K562 (cell line): ENCODE results near the gene HSPA4L. TPM values are rescaled to one million over a fixed set of nuclear protein-coding genes. Genes with fewer than 3 reads are reported as not detected.

Experiments
- ARID1B ChIP-seq: fragments of 450-650 bp; IDR thresholded peaks from 2 replicates; pipeline ENCODE4 v1.6.1; 2016; ENCODE audit warnings: antibody characterized with exemption, mild to moderate bottlenecking, inconsistent platforms
- CBX1 ChIP-seq: sonication (generic); IDR thresholded peaks from 2 replicates; pipeline ENCODE4 v1.6.1; 2016; ENCODE audit warnings: antibody characterized with exemption, low read depth, mild to moderate bottlenecking
- CREBBP ChIP-seq: IDR thresholded peaks from one replicate; pipeline ENCODE4 v1.6.1; 2012; ENCODE audit warnings: low read depth, mild to moderate bottlenecking, control low read depth, inconsistent platforms, low read length
- E2F6 ChIP-seq, 2 experiments: IDR thresholded peaks; 2 replicates each; pipeline ENCODE4 v1.6.1; 2011; ENCODE audit warnings: borderline replicate concordance in 1 of 2, control low read depth in 1 of 2, low read depth in 1 of 2, low read length in 1 of 2, mild to moderate bottlenecking in 1 of 2, mixed read lengths in 1 of 2, moderate library complexity in 1 of 2; ENCODE audit not compliant: insufficient read depth in 1 of 2, insufficient read length in 1 of 2, poor library complexity in 1 of 2, severe bottlenecking in 1 of 2; ENCODE audit errors: extremely low read depth in 1 of 2
- FOSL1 ChIP-seq: fragments of 200-800 bp; sonication (Bioruptor generic); conservative IDR thresholded peaks from 2 replicates; pipeline ENCODE4 v1.6.1; 2016; ENCODE audit warnings: missing genetic modification characterization, missing compliant biosample characterization
- GABPB1 ChIP-seq: sonication (generic); formaldehyde crosslinking; IDR thresholded peaks from 2 replicates; pipeline ENCODE4 v1.8.0; 2022; ENCODE audit warnings: mild to moderate bottlenecking, missing genetic modification reagents
- GATA2 ChIP-seq: sonication (generic); formaldehyde crosslinking; IDR thresholded peaks from 2 replicates; pipeline ENCODE4 v1.4.0; 2020; ENCODE audit warnings: mild to moderate bottlenecking, missing genetic modification reagents
- MNT ChIP-seq, 2 experiments: fragments of 450-650 bp; conservative IDR thresholded peaks; 2 replicates each; pipeline ENCODE4 v1.6.1; 2017; ENCODE audit warnings: mild to moderate bottlenecking in 2 of 2, moderate library complexity in 2 of 2
- POLR2AphosphoS5 ChIP-seq: IDR thresholded peaks from 2 replicates; pipeline ENCODE4 v1.6.1; 2011; ENCODE audit warnings: mild to moderate bottlenecking, low read depth, low read length, moderate library complexity; ENCODE audit not compliant: control insufficient read depth, insufficient read depth
- PRDM10 ChIP-seq: fragments of 450-650 bp; IDR thresholded peaks from 2 replicates; pipeline ENCODE4 v1.6.1; 2018; ENCODE audit not compliant: partially characterized antibody
- TAL1 ChIP-seq: fragments of 450-650 bp; IDR thresholded peaks from 2 replicates; pipeline ENCODE4 v1.6.1; 2016; ENCODE audit warnings: mild to moderate bottlenecking
- TBP ChIP-seq: optimal IDR thresholded peaks from 2 replicates; pipeline ENCODE3; 2011; ENCODE audit warnings: low read depth, low read length, improper control_type of control experiment
- THAP12 ChIP-seq: fragments of 250-450 bp; sonication (Bioruptor Pico); IDR thresholded peaks from 2 replicates; pipeline ENCODE4 v1.9.0; 2021; ENCODE audit warnings: mild to moderate bottlenecking, inconsistent platforms
- XRCC3 ChIP-seq: fragments of 450-650 bp; IDR thresholded peaks from 2 replicates; pipeline ENCODE4 v1.6.1; 2017; ENCODE audit warnings: mild to moderate bottlenecking, moderate library complexity
- ZBTB43 ChIP-seq: sonication (generic); formaldehyde crosslinking; IDR thresholded peaks from 2 replicates; pipeline ENCODE4 v1.8.0; 2023; ENCODE audit warnings: mild to moderate bottlenecking, missing genetic modification reagents
- ZFX ChIP-seq: sonication (generic); formaldehyde crosslinking; IDR thresholded peaks from 2 replicates; pipeline ENCODE4 v1.8.0; 2022; ENCODE audit warnings: mild to moderate bottlenecking, missing genetic modification reagents, moderate library complexity
- polyA plus RNA-seq, 8 experiments: library from polyadenylated mRNA; depleted of rRNA in 4 of 8; stranded (reverse) in 5 of 8; unstranded in 3 of 8; fragments of >200 nt; fragmentation: Nextera tagmentation in 2 of 8; fragmentation: Illumina TruSeq in 1 of 8; extraction: Ambion mirVana in 2 of 8; extraction: Trizol in 1 of 8; gene quantifications; 2 replicates each; pipeline versions ENCODE4 v1.2.1 to v1.2.3, GENCODE V29; 2011 to 2014; ENCODE audit warnings: inconsistent platforms in 1 of 8, missing spikeins in 1 of 8
- total RNA-seq, 7 experiments: library from RNA; depleted of rRNA in 6 of 7; stranded (reverse); fragments of >200 nt in 6 of 7; fragmentation: Illumina TruSeq in 2 of 7; extraction: Trizol in 2 of 7; gene quantifications; 2 replicates each; pipeline versions ENCODE4 v1.2.1 to v1.2.3, GENCODE V29; 2011 to 2021; ENCODE audit warnings: low replicate concordance in 1 of 7

The HSPA4L gene
- total and polyA plus RNA-seq, 9 of the 15 experiments (the other 6 are each of a cell fraction or from before 2014, with no cell fraction given): 12.3 to 37.0 (median 21.7) TPM

GRCh38 chr4:127844601-127845116 is 62.5 kb downstream of the HSPA4L start (continued):
- TF ChIP-seq E2F6 (IDR thresholded peaks at IDR 0.05; ENCODE audit: borderline replicate concordance in 1 of 2, extremely low read depth in 1 of 2, insufficient read depth in 1 of 2, insufficient read length in 1 of 2, low read depth in 1 of 2, low read length in 1 of 2, poor library complexity in 1 of 2, severe bottlenecking in 1 of 2): peak in 1 of 2 experiments; percentile 18
- TF ChIP-seq XRCC3: no peak
- peak; percentile 32; the same call in 1 of the 2 replicates for TF ChIP-seq GATA2 (CRISPR knock-in tag)
- TF ChIP-seq PRDM10: peak; percentile 13
- 0 out of 4 replicates have a peak, but pooled peaks of 1 of the 2 experiments have one; percentile 16 for TF ChIP-seq MNT (conservative IDR thresholded peaks at IDR 0.05)
- TF ChIP-seq TAL1: peak; percentile 56
- TF ChIP-seq ZFX (CRISPR knock-in tag): no peak
- TF ChIP-seq TBP: no peak
- no peak for TF ChIP-seq GABPB1 (CRISPR knock-in tag)
- TF ChIP-seq FOSL1 (tag): peak; percentile 38; the same call in 1 of the 2 replicates
- no peak for TF ChIP-seq CREBBP
- TF ChIP-seq POLR2AphosphoS5: 0 out of 2 replicates have a peak, but pooled peaks have one; percentile 32
- peak; percentile 65 for TF ChIP-seq ARID1B
- TF ChIP-seq CBX1: 0 out of 2 replicates have a peak, but pooled peaks have one; percentile 20
- TF ChIP-seq ZBTB43: no peak
- no peak for TF ChIP-seq THAP12 (CRISPR knock-in tag)
